Kidney tubule cell (primary cell): ENCODE data around the gene WFIKKN1.

Source experiments
- DNase-seq: peaks from one replicate; pipeline ENCODE4 v3.0.0-alpha.2; 2018; ENCODE audit warnings: low spot score

WFIKKN1 gene

DNA sequence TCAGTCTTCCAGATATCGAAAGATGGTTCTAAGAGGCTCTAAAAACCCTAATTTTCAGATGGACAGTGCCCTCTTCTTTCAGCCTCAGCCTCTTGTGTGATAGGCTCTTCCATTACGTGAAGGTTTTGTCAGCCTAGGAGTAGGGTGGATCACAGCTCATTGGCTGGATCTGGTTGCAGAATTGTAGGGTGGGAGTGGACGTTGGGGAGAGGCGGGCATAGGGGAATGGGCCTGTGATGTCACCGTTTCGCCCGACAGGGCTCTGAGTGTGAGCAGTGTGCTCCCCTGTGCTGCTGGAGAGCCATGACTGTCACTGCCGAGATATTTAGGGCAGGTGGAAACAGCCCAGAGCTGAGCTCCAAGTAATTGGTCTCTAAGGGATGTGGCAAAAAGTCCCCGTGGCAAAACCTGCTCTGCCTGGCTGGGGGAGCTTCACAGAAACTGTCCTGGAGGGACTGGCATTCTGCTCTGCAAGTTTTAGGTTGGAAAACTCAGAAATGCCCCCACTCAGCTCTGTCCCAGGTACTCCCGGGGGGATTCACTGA lies 6.2 kb upstream of the WFIKKN1 start:
- no peak for DNase-seq

DNA sequence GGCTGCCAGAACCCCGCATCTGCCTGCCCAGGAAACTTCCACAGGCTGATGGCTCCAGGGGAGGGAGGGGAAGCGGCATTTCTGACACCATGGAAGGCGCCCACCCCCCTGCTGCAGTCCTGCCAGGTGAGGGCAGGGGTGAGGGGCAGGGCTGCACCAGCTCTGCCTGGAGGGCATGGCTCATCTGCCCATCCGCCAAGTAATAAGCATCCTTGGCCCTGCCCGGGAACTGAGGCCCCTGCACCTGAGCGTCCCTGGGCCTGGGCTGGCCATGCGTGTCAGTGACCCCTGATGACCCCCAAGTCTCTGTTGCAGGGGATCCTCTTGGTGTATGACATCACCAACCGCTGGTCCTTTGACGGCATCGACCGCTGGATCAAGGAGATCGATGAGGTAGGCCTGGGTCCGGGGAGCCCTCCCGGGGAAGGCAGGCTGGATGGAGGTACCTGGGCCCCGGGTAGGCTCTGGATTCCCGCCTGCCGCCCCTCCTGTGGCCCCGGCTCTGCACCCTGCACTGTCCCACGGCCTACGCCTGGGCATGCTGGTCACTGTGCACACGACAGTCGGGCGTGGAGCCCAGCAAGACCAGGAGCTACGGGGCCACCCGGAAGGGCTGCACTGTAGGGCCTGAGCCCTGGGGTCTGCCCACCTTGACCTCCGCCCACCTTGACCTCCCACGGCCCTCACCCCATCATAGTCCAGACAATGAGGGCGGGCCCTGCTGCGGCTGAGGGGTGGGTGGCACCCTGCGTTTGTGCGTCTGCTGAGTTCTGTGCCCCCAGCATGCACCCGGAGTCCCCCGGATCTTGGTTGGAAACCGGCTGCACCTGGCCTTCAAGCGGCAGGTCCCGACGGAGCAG lies 5.4 kb upstream of the WFIKKN1 start:
- DNase-seq, result no peak

DNA sequence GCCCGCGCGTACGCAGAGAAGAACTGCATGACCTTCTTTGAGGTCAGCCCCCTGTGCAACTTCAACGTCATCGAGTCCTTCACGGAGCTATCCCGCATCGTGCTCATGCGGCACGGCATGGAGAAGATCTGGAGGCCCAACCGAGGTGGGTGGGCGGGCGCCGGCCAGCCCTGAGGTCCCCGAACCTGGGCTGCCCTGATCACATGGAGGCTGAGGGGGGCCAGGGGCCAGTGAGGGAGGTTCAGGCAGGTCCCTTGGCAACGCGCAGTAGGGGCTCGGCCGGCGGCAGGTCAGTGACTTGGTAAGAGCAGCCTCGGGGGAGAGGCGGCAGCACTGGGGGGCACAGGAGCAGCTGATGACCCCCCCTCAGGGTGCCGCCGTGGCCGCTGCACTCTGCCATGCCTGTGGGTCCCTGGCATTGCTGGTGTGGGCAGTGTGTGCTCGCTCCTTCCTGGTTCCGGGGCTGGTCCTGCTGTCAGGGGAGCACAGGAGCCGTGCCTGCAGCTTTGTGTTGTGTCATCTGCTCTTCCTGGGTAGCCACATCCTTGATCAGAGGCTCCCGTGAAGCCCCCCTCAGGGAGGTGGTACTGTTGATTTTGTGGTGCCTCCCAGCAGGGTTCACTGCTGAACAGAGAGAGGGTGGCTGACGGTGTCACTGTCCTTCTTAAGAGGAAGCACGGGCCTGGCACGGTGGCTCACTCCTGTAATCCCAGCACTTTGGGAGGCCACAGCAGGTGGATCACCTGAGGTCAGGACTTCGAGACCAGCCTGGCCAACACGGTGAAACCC lies 4.6 kb upstream of the WFIKKN1 start:
- no peak for DNase-seq

DNA sequence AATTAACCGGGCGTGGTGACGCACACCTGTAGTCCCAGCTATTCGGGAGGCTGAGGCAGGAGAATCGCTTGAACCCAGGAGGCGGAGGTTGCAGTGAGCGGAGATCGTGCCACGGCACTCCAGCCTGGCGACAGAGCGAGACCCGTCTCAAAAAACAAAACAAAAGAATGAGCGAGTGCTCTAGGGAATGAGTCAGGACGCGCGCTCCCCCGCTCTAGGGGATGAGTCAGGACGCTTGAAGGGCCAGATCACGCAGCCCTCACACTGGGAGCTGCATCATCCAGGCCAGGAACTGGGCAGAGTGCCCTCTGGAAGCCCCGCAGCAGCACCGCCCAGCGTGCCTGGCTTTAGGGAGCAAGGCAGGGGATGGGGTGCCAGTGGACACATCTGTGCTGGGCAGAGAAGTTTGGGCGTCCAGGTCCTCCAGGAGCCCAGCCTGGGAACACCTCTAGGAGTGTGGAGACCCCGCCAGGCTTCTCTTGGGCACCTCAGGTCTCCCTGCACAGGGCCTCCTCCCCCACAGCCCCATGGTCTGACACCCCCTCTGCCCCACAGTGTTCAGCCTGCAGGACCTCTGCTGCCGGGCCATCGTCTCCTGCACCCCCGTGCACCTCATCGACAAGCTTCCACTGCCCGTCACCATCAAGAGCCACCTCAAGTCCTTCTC lies 3.9 kb upstream of the WFIKKN1 start:
- peak; percentile 93 for DNase-seq

DNA sequence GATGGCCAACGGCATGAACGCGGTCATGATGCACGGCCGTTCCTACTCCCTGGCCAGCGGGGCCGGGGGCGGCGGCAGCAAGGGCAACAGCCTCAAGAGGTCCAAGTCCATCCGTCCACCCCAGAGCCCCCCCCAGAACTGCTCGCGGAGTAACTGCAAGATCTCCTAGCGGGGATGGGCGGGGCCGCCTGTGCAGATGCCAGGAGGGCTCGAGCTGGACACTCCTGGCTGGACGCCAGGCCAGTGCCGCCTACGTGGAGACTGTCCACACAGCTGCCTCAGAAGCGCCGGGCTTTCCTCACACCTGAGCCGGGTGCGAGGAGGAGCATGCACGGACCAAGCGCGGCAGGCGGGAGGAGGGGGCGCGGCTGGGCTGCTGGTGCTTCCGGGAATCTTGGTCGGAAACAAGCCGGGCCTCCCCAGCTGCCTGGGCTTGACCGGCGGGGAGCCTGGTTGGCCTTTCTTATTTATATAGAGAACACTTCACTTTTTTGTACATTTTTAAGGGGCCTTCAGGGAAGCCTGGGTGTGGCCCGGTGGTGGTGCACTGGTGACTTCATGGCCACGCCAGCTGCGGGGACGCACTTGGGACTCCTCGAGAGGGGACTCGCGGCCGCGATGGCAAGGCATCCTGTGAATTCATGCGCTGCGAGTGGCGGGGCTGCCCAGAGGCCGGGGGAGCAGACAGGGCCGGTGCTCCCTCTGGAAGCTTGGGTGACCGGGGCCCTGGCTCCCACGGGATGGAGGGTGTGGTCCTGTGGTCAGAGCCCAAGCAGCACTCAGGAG lies 3.1 kb upstream of the WFIKKN1 start:
- peak; percentile 75 for DNase-seq

DNA sequence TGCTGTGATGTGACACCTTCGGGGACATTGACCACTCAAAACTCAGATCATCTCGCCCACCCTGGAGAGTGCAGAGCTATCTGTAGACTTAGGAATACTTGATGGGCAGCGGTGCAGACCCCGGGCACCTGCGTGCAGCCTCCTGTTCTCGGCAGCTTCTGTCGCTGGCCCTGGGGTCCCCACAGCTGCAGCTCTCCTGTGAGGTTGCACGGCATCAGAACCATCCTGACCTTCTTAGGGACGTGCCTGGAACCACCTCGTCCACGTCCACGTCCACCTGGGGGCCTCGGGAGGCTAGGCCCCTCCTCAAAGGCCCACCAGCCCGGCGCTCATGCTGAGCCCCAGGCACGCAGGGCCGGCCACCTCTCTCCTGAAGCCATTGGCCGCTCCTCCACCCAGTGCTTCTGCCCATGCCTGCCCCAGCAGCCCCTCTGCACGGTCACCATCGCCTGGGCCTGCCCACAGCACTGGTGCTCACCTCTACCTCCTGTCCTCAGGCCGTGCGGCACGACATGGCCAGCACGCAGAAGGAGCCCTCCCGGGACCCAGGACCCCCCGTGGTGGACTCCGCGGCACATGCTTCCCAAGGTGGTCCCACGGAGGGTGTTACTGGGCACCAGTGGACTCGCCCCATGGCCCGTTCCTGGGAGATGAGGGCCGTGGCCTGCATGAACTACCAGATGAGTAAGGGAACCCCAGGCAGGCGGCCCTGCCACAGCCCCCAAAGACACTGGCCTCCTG lies 2.3 kb upstream of the WFIKKN1 start:
- DNase-seq, result no peak

DNA sequence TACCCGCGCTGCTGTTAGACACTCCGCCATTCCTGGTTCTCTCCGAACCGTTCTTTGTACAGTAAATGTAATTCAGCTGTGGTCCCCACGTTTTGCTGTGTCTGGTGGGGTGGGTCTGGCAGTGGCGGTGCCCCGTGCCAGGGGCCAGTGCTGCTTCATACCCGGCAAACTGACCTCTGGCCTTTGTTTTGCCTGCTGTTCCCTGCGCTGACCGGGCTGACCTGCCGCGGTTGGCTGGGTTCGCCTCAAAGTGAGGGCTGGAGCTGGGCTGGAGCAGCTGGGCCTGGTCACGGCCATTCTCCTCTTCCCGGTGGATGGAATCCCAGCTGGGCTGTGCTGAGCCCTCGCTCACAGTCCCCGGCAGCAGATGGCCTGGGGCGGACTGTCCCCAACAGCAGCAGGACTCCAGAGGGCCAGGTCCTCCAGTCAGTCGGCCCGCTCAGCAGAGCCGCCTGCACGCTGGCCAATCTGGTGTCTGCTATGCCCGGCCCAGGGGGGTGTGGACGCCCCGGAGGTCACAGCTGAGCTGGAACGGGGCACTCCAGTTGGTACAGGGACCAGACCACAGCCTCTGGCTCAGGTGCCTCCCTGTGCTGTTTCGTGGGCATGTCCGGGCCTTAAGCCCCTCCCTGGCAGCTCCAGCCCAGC lies 1.5 kb upstream of the WFIKKN1 start:
- no peak for DNase-seq

DNA sequence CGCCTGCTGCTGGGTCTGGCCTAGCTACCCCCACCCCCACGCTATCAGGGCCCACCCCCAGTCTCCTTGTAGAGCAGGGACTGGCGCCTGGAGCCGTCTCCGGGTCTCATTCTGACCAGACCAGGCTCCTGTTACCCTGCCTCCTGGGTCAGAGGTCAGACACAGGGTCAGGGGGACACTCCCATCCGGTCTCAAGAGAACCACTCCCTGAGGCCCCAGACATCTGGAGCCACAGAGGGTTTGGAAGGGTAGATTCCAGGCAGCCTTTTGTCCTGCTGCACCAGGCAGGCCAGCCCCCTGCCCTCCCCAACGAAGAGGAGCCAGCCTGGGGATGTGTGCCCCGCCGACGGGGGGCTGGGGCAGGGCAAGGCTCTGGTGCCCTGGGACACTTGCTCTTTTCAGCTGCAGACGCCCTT lies 944 bp upstream of the WFIKKN1 start:
- DNase-seq, result no peak

DNA sequence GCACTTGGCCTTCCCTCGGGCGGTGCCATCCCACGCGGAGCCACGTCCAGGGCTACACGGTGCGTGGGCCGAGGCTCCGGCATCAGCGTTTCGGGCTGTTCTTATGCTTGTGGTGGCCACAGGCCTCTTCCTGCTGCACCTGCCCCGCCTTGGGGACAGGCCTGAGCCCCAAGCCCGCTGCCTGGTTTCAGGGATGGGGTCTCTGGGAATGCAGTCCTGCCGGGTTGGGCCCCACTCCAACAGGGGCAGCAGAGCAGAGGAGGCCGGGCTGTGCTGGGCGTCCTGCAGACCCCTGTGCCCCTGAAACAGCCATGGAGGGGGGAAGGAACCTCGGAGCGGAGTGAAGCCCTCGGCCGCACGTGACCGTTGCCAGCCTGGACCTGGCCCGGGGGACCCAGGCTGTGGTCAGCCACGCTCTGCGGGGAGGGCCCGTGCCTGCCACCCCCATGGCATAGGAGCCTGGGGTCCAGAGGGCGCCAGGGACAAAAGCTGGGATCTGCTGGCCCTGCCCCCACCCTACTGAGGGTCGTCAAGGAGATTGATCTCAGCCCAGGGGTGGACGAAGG lies 453 bp upstream of the WFIKKN1 start:
- no peak for DNase-seq

DNA sequence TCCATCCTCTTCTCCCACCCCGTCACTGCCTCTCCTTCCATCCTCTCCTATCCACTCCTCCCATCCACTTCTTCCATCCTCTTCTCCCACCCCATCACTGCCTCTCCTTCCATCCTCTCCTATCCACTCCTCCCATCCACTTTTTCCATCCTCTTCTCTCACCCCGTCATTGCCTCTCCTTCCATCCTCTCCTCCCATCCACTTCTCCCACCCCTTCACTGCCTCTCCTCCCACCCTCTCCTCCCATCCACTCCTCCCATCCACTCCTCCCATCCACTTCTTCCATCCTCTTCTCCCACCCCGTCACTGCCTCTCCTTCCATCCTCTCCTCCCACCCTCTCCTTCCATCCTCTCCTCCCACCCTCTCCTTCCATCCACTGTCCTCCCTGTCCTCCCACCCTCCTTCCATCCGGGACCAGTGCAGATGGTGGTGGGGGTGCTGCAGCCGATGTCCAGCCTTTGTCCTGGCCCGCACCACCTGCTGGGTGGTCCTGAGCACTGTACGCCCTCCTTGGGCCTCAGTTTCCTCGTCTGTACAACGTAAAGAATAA lies 1.1 kb downstream of the WFIKKN1 start:
- no peak for DNase-seq

DNA sequence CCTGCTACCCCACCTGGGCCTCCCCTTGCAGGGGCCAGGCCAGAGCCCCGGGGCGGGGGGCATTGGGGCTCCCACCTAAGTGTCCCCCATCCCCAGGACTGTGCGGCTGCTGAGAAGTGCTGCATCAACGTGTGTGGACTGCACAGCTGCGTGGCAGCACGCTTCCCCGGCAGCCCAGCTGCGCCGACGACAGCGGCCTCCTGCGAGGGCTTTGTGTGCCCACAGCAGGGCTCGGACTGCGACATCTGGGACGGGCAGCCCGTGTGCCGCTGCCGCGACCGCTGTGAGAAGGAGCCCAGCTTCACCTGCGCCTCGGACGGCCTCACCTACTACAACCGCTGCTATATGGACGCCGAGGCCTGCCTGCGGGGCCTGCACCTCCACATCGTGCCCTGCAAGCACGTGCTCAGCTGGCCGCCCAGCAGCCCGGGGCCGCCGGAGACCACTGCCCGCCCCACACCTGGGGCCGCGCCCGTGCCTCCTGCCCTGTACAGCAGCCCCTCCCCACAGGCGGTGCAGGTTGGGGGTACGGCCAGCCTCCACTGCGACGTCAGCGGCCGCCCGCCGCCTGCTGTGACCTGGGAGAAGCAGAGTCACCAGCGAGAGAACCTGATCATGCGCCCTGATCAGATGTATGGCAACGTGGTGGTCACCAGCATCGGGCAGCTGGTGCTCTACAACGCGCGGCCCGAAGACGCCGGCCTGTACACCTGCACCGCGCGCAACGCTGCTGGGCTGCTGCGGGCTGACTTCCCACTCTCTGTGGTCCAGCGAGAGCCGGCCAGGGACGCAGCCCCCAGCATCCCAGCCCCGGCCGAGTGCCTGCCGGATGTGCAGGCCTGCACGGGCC lies 1.9 kb downstream of the WFIKKN1 start:
- no peak for DNase-seq

DNA sequence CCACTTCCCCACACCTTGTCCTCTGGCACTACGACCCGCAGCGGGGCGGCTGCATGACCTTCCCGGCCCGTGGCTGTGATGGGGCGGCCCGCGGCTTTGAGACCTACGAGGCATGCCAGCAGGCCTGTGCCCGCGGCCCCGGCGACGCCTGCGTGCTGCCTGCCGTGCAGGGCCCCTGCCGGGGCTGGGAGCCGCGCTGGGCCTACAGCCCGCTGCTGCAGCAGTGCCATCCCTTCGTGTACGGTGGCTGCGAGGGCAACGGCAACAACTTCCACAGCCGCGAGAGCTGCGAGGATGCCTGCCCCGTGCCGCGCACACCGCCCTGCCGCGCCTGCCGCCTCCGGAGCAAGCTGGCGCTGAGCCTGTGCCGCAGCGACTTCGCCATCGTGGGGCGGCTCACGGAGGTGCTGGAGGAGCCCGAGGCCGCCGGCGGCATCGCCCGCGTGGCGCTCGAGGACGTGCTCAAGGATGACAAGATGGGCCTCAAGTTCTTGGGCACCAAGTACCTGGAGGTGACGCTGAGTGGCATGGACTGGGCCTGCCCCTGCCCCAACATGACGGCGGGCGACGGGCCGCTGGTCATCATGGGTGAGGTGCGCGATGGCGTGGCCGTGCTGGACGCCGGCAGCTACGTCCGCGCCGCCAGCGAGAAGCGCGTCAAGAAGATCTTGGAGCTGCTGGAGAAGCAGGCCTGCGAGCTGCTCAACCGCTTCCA lies 2.7 kb downstream of the WFIKKN1 start:
- DNase-seq, result no peak

DNA sequence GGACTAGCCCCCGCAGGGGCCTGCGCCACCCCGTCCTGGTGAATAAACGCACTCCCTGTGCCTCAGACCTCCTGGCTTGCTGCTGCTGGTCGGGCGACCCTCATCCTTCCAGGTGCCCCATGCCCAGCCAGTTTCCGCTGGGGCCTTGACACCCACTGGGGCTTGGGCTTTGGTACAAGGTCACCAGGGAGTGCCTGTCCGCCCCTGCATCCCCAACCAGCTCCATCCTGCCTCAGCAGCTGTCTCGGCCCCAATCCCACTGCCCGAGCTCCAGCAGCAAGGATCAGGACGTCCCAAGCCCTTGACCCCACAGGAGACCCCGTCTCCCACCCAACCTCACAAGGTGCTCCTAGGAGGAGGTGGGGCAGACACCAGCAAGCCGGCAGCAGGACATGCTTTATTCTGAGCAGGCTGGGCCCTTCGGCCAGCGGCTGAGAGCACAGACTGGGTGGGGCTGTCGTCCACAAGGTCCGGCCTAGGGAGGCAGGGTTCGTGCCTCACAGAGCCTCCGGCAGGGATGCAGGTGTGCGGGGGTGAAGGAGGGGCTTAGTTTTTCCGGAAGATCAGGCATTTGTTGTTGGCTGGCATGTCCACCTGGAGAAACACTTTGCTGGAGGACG lies 3.4 kb downstream of the WFIKKN1 start:
- no peak for DNase-seq

DNA sequence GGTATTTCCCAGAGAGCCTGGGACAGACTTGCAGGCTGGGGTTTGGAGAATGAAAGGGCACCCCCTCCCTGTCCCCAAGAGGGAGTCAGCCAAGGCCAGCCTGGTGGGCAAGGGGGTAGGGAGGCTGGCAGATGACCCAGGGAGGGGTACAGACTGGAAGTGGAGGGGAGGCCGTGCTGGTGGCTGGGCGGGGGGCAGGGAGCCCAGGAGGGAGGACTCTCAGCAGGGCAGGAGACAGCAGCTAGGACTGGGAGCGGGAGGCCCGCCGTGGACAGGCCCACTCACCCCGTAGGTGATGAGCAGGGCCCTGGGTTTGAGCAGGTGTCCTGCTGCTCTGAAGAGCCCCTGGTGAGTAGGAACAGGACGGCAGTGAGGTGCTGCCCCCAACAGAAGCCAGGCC lies 4.2 kb downstream of the WFIKKN1 start:
- no peak for DNase-seq

DNA sequence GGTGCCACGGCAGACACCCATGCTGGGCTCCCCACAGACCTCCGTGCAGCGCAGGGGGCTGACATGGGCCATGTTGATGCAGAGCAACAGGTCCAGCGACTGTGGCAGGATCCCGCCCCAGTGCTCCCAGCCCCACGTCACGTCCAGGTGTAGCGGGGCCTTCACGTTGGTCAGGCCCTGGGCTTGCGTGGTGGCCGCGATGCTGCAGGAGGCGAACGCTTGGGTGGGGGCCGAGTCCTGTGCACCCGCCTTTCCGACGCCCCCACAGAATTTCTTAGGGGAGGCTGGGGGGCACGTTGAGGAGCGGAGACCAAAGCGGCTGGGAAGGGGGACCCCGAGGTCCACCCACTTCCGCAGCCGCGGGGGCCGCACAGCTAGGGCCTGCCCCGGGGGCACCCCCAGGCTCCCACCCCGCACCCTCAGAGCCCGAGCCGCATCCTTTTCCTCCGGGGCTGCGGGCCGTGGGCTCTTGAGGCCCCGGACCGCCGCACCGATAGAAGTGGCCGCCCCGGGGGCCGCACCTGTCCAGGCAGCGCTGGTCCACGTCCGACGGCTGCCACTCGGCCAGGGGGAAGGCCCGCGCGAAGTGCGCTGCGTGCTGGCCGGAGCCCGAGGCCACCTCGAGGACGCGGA lies 4.9 kb downstream of the WFIKKN1 start:
- no peak for DNase-seq

DNA sequence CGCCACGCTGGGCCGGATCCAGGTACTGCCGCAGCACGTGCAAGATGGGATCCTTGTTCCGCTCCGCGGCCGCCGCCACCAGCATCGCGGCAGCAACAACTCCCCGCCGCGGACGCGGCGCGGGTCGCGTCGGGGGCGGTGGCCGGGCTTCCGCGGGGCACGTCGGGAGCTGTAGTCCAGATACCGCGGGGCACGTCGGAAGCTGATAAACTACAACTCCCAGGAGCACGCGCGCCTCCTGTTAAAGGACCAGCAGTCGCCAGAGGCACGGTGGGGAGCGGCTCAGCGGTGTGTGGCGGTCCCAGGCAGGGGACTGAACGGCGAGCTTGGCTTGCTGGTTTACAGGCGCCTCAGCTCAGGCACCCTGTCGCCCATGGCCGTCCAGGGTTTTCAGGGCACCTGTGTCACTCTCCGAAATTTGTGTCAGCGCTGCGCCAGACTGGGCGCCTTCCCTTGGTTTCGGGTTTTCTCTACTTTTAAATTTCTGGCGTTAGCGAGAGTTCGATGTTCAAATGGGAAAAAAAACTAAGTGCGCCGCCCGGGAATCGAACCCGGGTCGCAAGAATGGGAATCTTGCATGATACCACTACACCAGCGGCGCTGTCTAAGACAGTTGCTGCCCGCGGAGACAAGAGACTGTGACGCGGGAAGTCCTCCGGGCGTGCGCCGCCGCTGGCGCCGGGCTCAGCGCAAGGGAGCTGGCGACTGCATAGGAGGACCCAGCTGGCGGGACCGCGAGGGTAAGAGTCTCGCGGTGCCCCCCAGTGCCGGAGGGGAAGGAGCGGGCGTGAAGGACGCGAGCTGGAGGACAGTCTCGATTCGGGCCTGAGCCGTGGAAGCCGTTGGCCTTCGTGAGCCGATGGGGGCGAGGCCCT lies 5.7 kb downstream of the WFIKKN1 start, which contains the start of gene METTL26:
METTL26 (minus strand) TSS at position 100 of the 875 bp plus-strand sequence; CDS start at position 85, 15 bp downstream.
- DNase-seq, result peak; percentile 95
